ENCODE data around the gene GGCX. TPM values are rescaled to one million over a fixed set of nuclear protein-coding genes. Genes with fewer than 3 reads are reported as not detected.

GGCX gene
- total RNA-seq, 2 experiments from 2014 or later, result 22.5 to 22.8 TPM

GRCh38 chr2:85496436-85496835 is 64.9 kb downstream of the GGCX start:
- Mint-ChIP-seq H3K9me3 (no peaks in the 10 kb centered on the region), H3K27ac (no peak overlapping the region), H3K27me3 (peaks cover 4% of the 10 kb centered on the region), H3K4me1 (no peaks in the 10 kb centered on the region), H3K36me3 (ENCODE audit: low read depth) (no peaks in the 10 kb centered on the region), H3K4me3 (no peak overlapping the region)
- no peak for DNase-seq
- ChIA-PET POLR2A (no interaction called here), CTCF (no interaction called here)

Other genes with a start within 250 kb of the GGCX start
- 100 to 1,000 TPM; 129 to 131 TPM for gene TGOLN2, start 233.5 kb downstream of the GGCX start, total RNA-seq
- 10 to 100 TPM; 30.1 to 31.1 TPM for gene RETSAT, start 207.0 kb downstream of the GGCX start, total RNA-seq
- 10 to 100 TPM; 19.2 to 19.4 TPM for gene ELMOD3, start 206.7 kb downstream of the GGCX start, total RNA-seq
- 100 to 1,000 TPM; 167 to 177 TPM for gene CAPG, start 151.1 kb downstream of the GGCX start, total RNA-seq
- 1 to 10 TPM in 1 of 2 experiments, under 1 TPM in 1; 0.43 to 1.5 TPM for gene SH2D6, start 142.8 kb downstream of the GGCX start, total RNA-seq
- 100 to 1,000 TPM; 196 to 199 TPM for gene MAT2A, start 22.3 kb downstream of the GGCX start, total RNA-seq
- 100 to 1,000 TPM; 132 to 133 TPM for gene VAMP8, start 16.1 kb upstream of the GGCX start, total RNA-seq
- gene VAMP5, start 22.9 kb upstream of the GGCX start, total RNA-seq, result 10 to 100 TPM; 89.6 to 91.8 TPM
- gene RNF181, start 34.3 kb upstream of the GGCX start, total RNA-seq, result 100 to 1,000 TPM; 117 to 121 TPM
- 1 to 10 TPM; 1.3 to 2.0 TPM for gene TMEM150A, start 41.2 kb upstream of the GGCX start, total RNA-seq
- 10 to 100 TPM; 48.8 to 50.9 TPM for gene C2orf68, start 50.6 kb upstream of the GGCX start, total RNA-seq
- 10 to 100 TPM; 69.1 to 71.2 TPM for gene USP39, start 54.7 kb upstream of the GGCX start, total RNA-seq
- gene SFTPB, start 106.7 kb upstream of the GGCX start, total RNA-seq, result not detected
- gene GNLY, start 132.9 kb upstream of the GGCX start, total RNA-seq, result 100 to 1,000 TPM; 569 to 599 TPM
- under 1 TPM; 0.55 to 0.78 TPM for gene ATOH8, start 192.5 kb upstream of the GGCX start, total RNA-seq

Measured in activated CD4-positive, alpha-beta memory T cell treated with anti-CD3 and anti-CD28 coated beads, Interleukin-2, amount 10 ng/mL, durations not matched to agents 7 days and 5 days (primary cell).